ENCODE measurements around the gene SLC9A9.

SLC9A9 gene

GRCh38 chr3:143408771-143409170, 439.5 kb downstream of the SLC9A9 start:
- DNase-seq (ENCODE audit: low read depth) = no peak
- no peak overlapping the region for H3K4me3 ChIP-seq (ENCODE audit: low read depth, low read length)
- no peak for TF ChIP-seq MYC (IDR thresholded peaks at IDR 0.05; ENCODE audit: low read depth, low read length)
- TF ChIP-seq MAX (IDR thresholded peaks at IDR 0.05; ENCODE audit: low read depth, low read length) = no peak
- no peak for TF ChIP-seq CTCF (IDR thresholded peaks at IDR 0.05; ENCODE audit: low read depth, low read length)
- TF ChIP-seq POLR2A (IDR thresholded peaks at IDR 0.05; ENCODE audit: extremely low read depth, insufficient read length) = no peak

GRCh38 chr3:143402602-143403001, 445.7 kb downstream of the SLC9A9 start:
- H3K4me3 ChIP-seq (ENCODE audit: low read depth, low read length) = no peak overlapping the region
- TF ChIP-seq MYC (IDR thresholded peaks at IDR 0.05; ENCODE audit: low read depth, low read length) (no peak), CTCF (IDR thresholded peaks at IDR 0.05; ENCODE audit: low read depth, low read length) (no peak), POLR2A (IDR thresholded peaks at IDR 0.05; ENCODE audit: extremely low read depth, insufficient read length) (no peak), MAX (IDR thresholded peaks at IDR 0.05; ENCODE audit: low read depth, low read length) (no peak)
- no peak for DNase-seq (ENCODE audit: low read depth)

DNA sequence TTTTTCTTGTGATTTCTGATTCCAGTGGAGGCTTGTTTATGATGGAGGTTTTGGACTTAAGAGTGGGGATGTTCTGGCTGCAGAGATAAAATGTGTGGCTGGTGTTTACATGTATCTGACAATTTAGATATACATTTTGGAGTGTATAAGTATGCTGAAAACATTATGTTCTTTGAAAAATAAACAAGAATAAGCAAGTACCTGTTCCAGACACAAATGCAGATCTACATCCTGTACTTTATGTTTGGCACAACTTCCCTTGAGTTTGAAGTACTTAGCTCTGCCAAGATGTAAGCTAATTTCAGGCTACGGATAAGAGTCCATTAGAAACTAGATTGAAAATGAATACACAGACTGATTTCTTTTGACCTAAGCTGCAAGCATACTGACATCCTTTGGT, 451.5 kb downstream of the SLC9A9 start:
- TF ChIP-seq CTCF (IDR thresholded peaks at IDR 0.05; ENCODE audit: low read depth, low read length) (no peak), MAX (IDR thresholded peaks at IDR 0.05; ENCODE audit: low read depth, low read length) (no peak), MYC (IDR thresholded peaks at IDR 0.05; ENCODE audit: low read depth, low read length) (no peak), POLR2A (IDR thresholded peaks at IDR 0.05; ENCODE audit: extremely low read depth, insufficient read length) (no peak)
- DNase-seq (ENCODE audit: low read depth) = no peak
- H3K4me3 ChIP-seq (ENCODE audit: low read depth, low read length) = no peak overlapping the region

GRCh38 chr3:143389388-143389787, 458.9 kb downstream of the SLC9A9 start:
- TF ChIP-seq MYC (IDR thresholded peaks at IDR 0.05; ENCODE audit: low read depth, low read length) (no peak), CTCF (IDR thresholded peaks at IDR 0.05; ENCODE audit: low read depth, low read length) (no peak), POLR2A (IDR thresholded peaks at IDR 0.05; ENCODE audit: extremely low read depth, insufficient read length) (no peak)
- H3K4me3 ChIP-seq (ENCODE audit: low read depth, low read length) = no peak overlapping the region
- no peak for DNase-seq (ENCODE audit: low read depth)

- TF ChIP-seq CTCF (IDR thresholded peaks at IDR 0.05; ENCODE audit: low read depth, low read length) (no peak), POLR2A (IDR thresholded peaks at IDR 0.05; ENCODE audit: extremely low read depth, insufficient read length) (no peak)
- DNase-seq (ENCODE audit: low read depth) = no peak
- no peak overlapping the region for H3K4me3 ChIP-seq (ENCODE audit: low read depth, low read length)
Observed at GRCh38 chr3:143387425-143387824, 460.8 kb downstream of the SLC9A9 start.

DNA sequence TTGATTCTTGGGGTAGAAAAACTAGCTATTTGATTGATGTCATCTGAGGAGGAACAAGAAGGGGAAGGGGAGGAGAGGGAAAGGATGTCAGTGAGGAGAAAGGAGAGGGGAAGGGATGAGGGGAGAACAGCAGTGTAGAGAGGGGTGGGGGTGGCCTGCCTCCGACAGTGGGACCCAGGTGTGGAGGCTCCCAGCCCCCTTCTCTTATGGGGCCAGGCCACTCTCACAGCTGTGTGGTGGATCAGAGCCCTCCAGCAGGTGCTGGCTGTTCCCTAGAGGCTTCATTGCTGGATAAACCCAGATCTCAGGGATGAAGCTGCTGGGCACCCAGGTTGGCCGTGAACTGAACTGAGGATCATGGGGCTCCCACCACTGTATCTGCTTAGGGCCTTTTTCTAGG, 464.2 kb downstream of the SLC9A9 start:
- DNase-seq (ENCODE audit: low read depth) = no peak

More for the DNA sequence above, 464.2 kb downstream of the SLC9A9 start:
- no peak for TF ChIP-seq MYC (IDR thresholded peaks at IDR 0.05; ENCODE audit: low read depth, low read length)
- TF ChIP-seq CTCF (IDR thresholded peaks at IDR 0.05; ENCODE audit: low read depth, low read length) = no peak
- TF ChIP-seq MAX (IDR thresholded peaks at IDR 0.05; ENCODE audit: low read depth, low read length) = no peak
- TF ChIP-seq POLR2A (IDR thresholded peaks at IDR 0.05; ENCODE audit: extremely low read depth, insufficient read length) = no peak
- no peak overlapping the region for H3K4me3 ChIP-seq (ENCODE audit: low read depth, low read length)

All from NB4 (cell line).